ENCODE measurements around the gene LGALS9B. TPM values are rescaled to one million over a fixed set of nuclear protein-coding genes. Genes with fewer than 3 reads are reported as not detected.
"Not testable (repeated sequence)": the region's sequence is repeated elsewhere in the genome, so short reads cannot be mapped to it uniquely, and the experiment has no call there.

LGALS9B gene
- total and polyA plus RNA-seq, 2 experiments from 2014 or later, result not detected

- H3K27me3 ChIP-seq; DNase-seq (ENCODE audit: low spot score); H3K4me2 ChIP-seq; H3K27ac ChIP-seq; H2AFZ ChIP-seq; H3K36me3 ChIP-seq (replicated peaks; ENCODE audit: insufficient read depth, low read depth); H3K79me2 ChIP-seq; H3K4me1 ChIP-seq (ENCODE audit: insufficient read depth); H3K4me3 ChIP-seq; H3K9me3 ChIP-seq (ENCODE audit: low read depth); H4K20me1 ChIP-seq (ENCODE audit: insufficient read depth, poor library complexity, severe bottlenecking); H3K9me2 ChIP-seq (replicated peaks; ENCODE audit: insufficient read depth): not testable (repeated sequence)
- 58% methylated on average over 5 of the region's 10 CpGs for WGBS (ENCODE audit: low lambda C conversion rate, missing lambda C conversion rate)
Measured at GRCh38 chr17:20457848-20458381, 9.4 kb downstream of the LGALS9B start.

DNA sequence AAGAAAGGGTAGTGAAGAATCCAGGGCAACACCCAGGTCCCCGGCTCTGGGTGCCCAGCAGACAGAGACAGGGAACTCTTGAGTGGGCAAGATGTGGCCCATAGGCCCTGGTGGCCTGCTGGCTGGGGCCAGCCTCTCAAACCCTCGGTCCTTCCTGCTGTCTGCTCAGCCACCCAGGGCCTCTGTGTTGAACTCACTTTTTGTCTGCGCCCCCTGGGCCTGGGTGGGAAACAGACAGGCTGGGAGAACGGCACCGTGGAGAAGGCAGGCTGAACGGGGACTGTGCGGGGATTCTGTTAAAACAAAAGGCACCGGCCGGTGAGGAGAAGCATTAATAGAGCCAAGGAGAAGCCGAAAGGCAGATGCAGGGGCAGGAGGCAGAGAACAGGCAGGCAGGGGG is 12.2 kb downstream of the LGALS9B start:
- H3K36me3 ChIP-seq (replicated peaks; ENCODE audit: insufficient read depth, low read depth); H2AFZ ChIP-seq; H3K4me2 ChIP-seq; H3K27ac ChIP-seq; H3K4me1 ChIP-seq (ENCODE audit: insufficient read depth); H3K9me3 ChIP-seq (ENCODE audit: low read depth); H4K20me1 ChIP-seq (ENCODE audit: insufficient read depth, poor library complexity, severe bottlenecking); H3K4me3 ChIP-seq; H3K27me3 ChIP-seq; H3K79me2 ChIP-seq; H3K9me2 ChIP-seq (replicated peaks; ENCODE audit: insufficient read depth); DNase-seq (ENCODE audit: low spot score): not testable (repeated sequence)
- no CpG with 5 or more reads among the region's 10 CpGs for whole genome bisulfite sequencing (ENCODE audit: low lambda C conversion rate, missing lambda C conversion rate)

- not testable (repeated sequence) for H3K9me3 ChIP-seq (ENCODE audit: low read depth); H3K27me3 ChIP-seq; H3K4me1 ChIP-seq (ENCODE audit: insufficient read depth); DNase-seq (ENCODE audit: low spot score); H4K20me1 ChIP-seq (ENCODE audit: insufficient read depth, poor library complexity, severe bottlenecking); H3K4me3 ChIP-seq; H3K36me3 ChIP-seq (replicated peaks; ENCODE audit: insufficient read depth, low read depth); H3K79me2 ChIP-seq; H3K4me2 ChIP-seq; H2AFZ ChIP-seq; H3K27ac ChIP-seq; H3K9me2 ChIP-seq (replicated peaks; ENCODE audit: insufficient read depth)
- 83% methylated on average over 1 of the region's 11 CpGs for WGBS (ENCODE audit: low lambda C conversion rate, missing lambda C conversion rate)
Measured at GRCh38 chr17:20453820-20454434, 13.4 kb downstream of the LGALS9B start.

DNA sequence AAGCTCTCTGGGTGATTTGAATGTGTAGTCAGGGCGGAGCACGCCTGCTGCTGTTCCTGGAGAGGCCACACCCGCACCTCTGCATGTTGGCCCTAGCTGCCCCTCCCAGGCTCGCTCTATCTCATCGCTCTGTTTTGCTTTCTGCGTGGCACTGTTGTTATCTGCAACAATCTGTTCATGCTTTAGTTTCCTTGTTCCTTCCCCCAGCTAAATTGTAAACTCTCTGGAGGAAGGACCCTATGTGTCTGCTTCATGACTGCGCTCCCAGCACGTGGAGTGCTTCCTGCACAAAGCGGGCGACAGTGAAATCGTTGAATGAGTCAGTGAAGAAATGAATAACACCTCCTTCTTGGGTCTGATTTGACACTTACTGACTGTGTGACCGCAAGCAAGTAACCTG is 16.5 kb downstream of the LGALS9B start:
- H3K36me3 ChIP-seq (replicated peaks; ENCODE audit: insufficient read depth, low read depth); H2AFZ ChIP-seq; H3K27ac ChIP-seq; H3K9me3 ChIP-seq (ENCODE audit: low read depth); H3K9me2 ChIP-seq (replicated peaks; ENCODE audit: insufficient read depth); H3K4me1 ChIP-seq (ENCODE audit: insufficient read depth); H3K4me3 ChIP-seq; H3K79me2 ChIP-seq; H3K4me2 ChIP-seq; H3K27me3 ChIP-seq; H4K20me1 ChIP-seq (ENCODE audit: insufficient read depth, poor library complexity, severe bottlenecking): not testable (repeated sequence)
- 57% methylated on average over 9 of the region's 12 CpGs for WGBS (ENCODE audit: low lambda C conversion rate, missing lambda C conversion rate)
- peak; percentile 18 for DNase-seq (ENCODE audit: low spot score)

DNA sequence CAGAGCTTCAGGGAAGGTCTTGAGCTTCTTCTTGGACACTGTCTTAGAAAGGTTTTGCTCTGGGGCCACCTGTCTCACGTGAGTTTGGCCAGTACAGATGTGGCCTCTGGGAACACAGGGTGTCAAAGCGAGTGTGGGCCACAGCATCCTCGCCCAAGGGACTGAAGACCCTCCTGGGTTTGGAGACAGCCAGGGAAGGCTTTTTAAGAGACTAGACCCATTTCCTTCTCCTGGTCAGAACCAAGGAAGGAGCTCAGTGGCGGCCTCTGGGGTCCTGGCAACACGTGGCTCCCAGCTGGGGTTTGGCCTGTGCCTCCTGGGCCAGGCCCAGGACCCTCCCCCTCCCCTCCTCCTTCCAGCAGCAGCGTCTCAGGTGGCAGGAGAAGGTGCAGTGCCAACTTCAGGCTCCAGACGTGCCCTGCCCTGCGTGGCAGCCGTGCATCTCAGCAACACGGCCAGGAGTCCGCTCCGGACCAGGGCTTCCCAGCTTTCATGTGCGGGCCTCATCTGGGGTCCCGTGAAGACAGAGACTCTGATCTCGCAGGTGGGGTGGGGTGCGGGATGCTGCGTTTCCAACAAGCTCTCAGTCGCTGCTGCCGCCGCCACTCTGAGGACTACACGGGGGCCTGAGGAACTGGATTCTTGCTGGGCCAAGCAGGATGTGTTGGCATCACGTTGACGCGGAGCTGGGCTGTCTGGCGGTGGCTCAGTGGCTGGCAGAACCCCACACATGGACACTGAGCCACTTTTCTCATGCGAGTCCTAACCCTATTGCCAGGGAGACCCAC is 19.6 kb downstream of the LGALS9B start:
- not testable (repeated sequence) for DNase-seq (ENCODE audit: low spot score); H3K4me2 ChIP-seq; H3K4me3 ChIP-seq; H3K27me3 ChIP-seq; H3K9me2 ChIP-seq (replicated peaks; ENCODE audit: insufficient read depth); H3K9me3 ChIP-seq (ENCODE audit: low read depth); H3K36me3 ChIP-seq (replicated peaks; ENCODE audit: insufficient read depth, low read depth); H3K27ac ChIP-seq; H3K79me2 ChIP-seq; H2AFZ ChIP-seq; H4K20me1 ChIP-seq (ENCODE audit: insufficient read depth, poor library complexity, severe bottlenecking); H3K4me1 ChIP-seq (ENCODE audit: insufficient read depth)
- 97% methylated on average over 24 of the region's 26 CpGs for WGBS (ENCODE audit: low lambda C conversion rate, missing lambda C conversion rate)

GRCh38 chr17:20446895-20447294 is 20.4 kb downstream of the LGALS9B start:
- not testable (repeated sequence) for H3K27ac ChIP-seq; DNase-seq (ENCODE audit: low spot score); H3K4me3 ChIP-seq; H3K27me3 ChIP-seq; H3K9me3 ChIP-seq (ENCODE audit: low read depth); H4K20me1 ChIP-seq (ENCODE audit: insufficient read depth, poor library complexity, severe bottlenecking); H3K4me1 ChIP-seq (ENCODE audit: insufficient read depth); H3K79me2 ChIP-seq; H3K36me3 ChIP-seq (replicated peaks; ENCODE audit: insufficient read depth, low read depth); H2AFZ ChIP-seq; H3K9me2 ChIP-seq (replicated peaks; ENCODE audit: insufficient read depth); H3K4me2 ChIP-seq
- 75% methylated on average over 6 of the region's 6 CpGs for WGBS (ENCODE audit: low lambda C conversion rate, missing lambda C conversion rate)
- TF ChIP-seq, protein P1, sequence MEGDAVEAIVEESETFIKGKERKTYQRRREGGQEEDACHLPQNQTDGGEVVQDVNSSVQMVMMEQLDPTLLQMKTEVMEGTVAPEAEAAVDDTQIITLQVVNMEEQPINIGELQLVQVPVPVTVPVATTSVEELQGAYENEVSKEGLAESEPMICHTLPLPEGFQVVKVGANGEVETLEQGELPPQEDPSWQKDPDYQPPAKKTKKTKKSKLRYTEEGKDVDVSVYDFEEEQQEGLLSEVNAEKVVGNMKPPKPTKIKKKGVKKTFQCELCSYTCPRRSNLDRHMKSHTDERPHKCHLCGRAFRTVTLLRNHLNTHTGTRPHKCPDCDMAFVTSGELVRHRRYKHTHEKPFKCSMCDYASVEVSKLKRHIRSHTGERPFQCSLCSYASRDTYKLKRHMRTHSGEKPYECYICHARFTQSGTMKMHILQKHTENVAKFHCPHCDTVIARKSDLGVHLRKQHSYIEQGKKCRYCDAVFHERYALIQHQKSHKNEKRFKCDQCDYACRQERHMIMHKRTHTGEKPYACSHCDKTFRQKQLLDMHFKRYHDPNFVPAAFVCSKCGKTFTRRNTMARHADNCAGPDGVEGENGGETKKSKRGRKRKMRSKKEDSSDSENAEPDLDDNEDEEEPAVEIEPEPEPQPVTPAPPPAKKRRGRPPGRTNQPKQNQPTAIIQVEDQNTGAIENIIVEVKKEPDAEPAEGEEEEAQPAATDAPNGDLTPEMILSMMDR (IDR thresholded peaks at IDR 0.05; ENCODE audit: poor library complexity), result peak; percentile 29

- not testable (repeated sequence) for H3K79me2 ChIP-seq; H3K27ac ChIP-seq; H3K9me2 ChIP-seq (replicated peaks; ENCODE audit: insufficient read depth); H3K9me3 ChIP-seq (ENCODE audit: low read depth); H3K27me3 ChIP-seq; DNase-seq (ENCODE audit: low spot score); H2AFZ ChIP-seq; H3K4me3 ChIP-seq; H4K20me1 ChIP-seq (ENCODE audit: insufficient read depth, poor library complexity, severe bottlenecking); H3K36me3 ChIP-seq (replicated peaks; ENCODE audit: insufficient read depth, low read depth); H3K4me1 ChIP-seq (ENCODE audit: insufficient read depth); H3K4me2 ChIP-seq
- WGBS (ENCODE audit: low lambda C conversion rate, missing lambda C conversion rate), result 100% methylated on average over 1 of the region's 8 CpGs
Measured at GRCh38 chr17:20444581-20445236, 22.6 kb downstream of the LGALS9B start.

- H3K79me2 ChIP-seq; H4K20me1 ChIP-seq (ENCODE audit: insufficient read depth, poor library complexity, severe bottlenecking); H3K4me1 ChIP-seq (ENCODE audit: insufficient read depth); DNase-seq (ENCODE audit: low spot score); H3K9me3 ChIP-seq (ENCODE audit: low read depth); H3K4me3 ChIP-seq; H2AFZ ChIP-seq; H3K27ac ChIP-seq; H3K27me3 ChIP-seq; H3K36me3 ChIP-seq (replicated peaks; ENCODE audit: insufficient read depth, low read depth); H3K9me2 ChIP-seq (replicated peaks; ENCODE audit: insufficient read depth); H3K4me2 ChIP-seq: not testable (repeated sequence)
- WGBS (ENCODE audit: low lambda C conversion rate, missing lambda C conversion rate), result 90% methylated on average over 16 of the region's 16 CpGs
Measured at GRCh38 chr17:20444173-20444572, 23.2 kb downstream of the LGALS9B start.
